Neutrophil (primary cell): ENCODE measurements around the gene CYTH3.

Experiments
- H3K27ac ChIP-seq: fragments of 200-600 bp; sonication (generic); 2 replicates; pipeline ENCODE4 v1.5.1; 2016; ENCODE audit warnings: mild to moderate bottlenecking, moderate library complexity
- H3K27me3 ChIP-seq: fragments of 200-600 bp; sonication (generic); 2 replicates; pipeline ENCODE4 v1.6.0; 2016; ENCODE audit warnings: mild to moderate bottlenecking
- H3K36me3 ChIP-seq: fragments of 200-600 bp; sonication (generic); 2 replicates; pipeline ENCODE4 v1.5.1; 2017
- H3K4me1 ChIP-seq, 2 experiments: fragments of 200-600 bp in 1 of 2; sonication (generic) in 1 of 2; 1 replicate in 1 of 2; 2 replicates in 1 of 2; pipeline versions ENCODE4 v1.5.1 to v1.6.1; 2013 to 2016; ENCODE audit warnings: low read depth in 1 of 2, low read length in 1 of 2, mild to moderate bottlenecking in 1 of 2, moderate library complexity in 1 of 2; ENCODE audit not compliant: control insufficient read depth in 1 of 2, insufficient read depth in 1 of 2
- H3K4me3 ChIP-seq, 2 experiments: fragments of 200-600 bp in 1 of 2; sonication (generic) in 1 of 2; 1 replicate in 1 of 2; 2 replicates in 1 of 2; pipeline ENCODE4 v1.5.1; 2013 to 2016; ENCODE audit warnings: low read depth in 1 of 2, low read length in 1 of 2, mild to moderate bottlenecking in 1 of 2, moderate library complexity in 1 of 2
- H3K9me3 ChIP-seq: fragments of 200-600 bp; sonication (generic); 2 replicates; pipeline ENCODE4 v1.5.1; 2016
- CTCF ChIP-seq: fragments of 200-600 bp; sonication (generic); IDR thresholded peaks from 2 replicates; pipeline ENCODE4 v1.5.1; 2016; ENCODE audit warnings: antibody characterized with exemption

Gene CYTH3

DNA sequence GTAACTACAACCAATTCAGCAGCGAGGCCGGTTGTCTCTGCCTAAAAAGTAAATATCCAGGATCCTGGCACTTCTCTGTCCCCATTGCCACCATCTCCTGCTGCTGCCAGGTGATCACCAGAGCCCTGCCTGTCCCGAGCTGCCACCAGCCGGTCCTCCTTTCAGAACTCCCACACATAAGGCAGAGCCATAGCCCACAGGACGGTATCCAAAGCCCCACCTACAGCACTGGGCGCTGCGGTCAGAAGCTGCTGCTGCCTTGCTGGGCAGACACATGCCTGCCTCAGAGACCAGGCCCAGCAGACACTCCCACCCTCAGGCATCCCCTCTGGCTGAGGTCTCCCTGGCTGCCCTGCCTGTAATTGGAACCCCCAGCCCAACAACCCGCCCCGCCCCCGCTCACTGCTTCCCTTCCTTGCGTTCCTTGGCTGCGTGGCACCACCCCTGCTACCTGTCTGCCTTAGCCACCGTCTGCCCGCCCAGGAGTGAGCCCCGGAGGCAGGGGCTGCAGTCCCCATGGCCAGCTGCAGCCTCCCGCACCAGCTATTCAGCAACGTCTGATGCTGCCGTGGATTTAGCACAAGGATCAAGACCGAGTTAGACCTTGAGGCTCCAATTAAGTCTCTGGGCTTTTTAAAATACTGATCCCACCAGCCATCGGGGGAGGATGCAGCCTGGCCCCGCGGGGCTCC is 100.7 kb downstream of the CYTH3 start:
- Histone ChIP-seq H3K36me3 (no peaks in the 10 kb centered on the region), H3K27me3 (no peaks in the 10 kb centered on the region), H3K4me3 (no peak overlapping the region), H3K27ac (no peak overlapping the region), H3K9me3 (no peaks in the 10 kb centered on the region), H3K4me1 (peaks cover 13% of the 10 kb centered on the region in 2 experiments)
- no peak for TF ChIP-seq CTCF

GRCh38 chr7:6170571-6171531 is 101.6 kb downstream of the CYTH3 start:
- no peak for TF ChIP-seq CTCF
- Histone ChIP-seq H3K27me3 (no peaks in the 10 kb centered on the region), H3K4me3 (no peak overlapping the region), H3K27ac (no peak overlapping the region), H3K36me3 (no peaks in the 10 kb centered on the region), H3K4me1 (peaks cover 8 to 11% of the 10 kb centered on the region in 2 experiments), H3K9me3 (no peaks in the 10 kb centered on the region)

DNA sequence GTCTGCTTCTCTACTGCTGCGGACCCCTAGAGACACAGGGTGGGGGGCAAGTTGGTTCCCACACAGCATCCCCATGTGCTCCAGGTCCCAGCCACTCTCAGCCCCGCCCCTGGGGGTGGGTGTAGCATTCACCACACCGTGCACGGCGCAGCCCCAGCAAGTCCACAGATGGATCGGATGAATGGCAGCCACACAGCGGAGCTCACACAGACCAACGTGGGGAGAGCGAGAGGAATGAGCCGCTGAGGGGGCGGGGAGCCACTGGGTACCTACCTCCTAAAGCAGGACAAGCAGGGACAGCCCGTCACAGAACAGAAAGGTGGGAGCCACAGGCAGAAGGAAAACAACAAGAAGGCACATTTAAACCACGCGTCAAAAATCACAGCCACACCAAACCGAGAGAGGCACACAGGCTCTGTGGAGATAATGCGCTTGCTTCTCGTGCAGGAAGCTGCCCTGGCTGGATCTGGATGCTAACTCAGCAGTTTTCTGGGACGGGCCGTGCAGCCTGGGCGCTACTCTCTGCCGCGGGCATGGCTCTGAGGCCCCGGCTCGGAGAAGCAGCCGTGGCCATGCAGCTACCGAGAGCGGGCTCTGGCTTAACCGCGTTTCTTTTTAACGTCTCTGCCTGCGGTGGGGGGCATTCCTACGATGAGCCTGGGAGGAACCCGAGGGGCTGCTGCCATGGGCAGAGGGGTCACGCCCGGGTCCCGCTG is 102.5 kb downstream of the CYTH3 start:
- H3K27ac ChIP-seq: no peak overlapping the region
- peaks cover 0 to 3% of the 10 kb centered on the region in 2 experiments for H3K4me1 ChIP-seq
- TF ChIP-seq CTCF: no peak
- no peak overlapping the region for H3K4me3 ChIP-seq
- no peaks in the 10 kb centered on the region for H3K27me3 ChIP-seq
- no peaks in the 10 kb centered on the region for H3K9me3 ChIP-seq
- no peaks in the 10 kb centered on the region for H3K36me3 ChIP-seq

- H3K27me3 ChIP-seq: no peaks in the 10 kb centered on the region
- no peak overlapping the region for H3K27ac ChIP-seq
- H3K36me3 ChIP-seq: peaks cover 9% of the 10 kb centered on the region
- H3K4me1 ChIP-seq: peaks cover 0 to 3% of the 10 kb centered on the region in 2 experiments
- no peak overlapping the region for H3K4me3 ChIP-seq
- TF ChIP-seq CTCF: no peak
- H3K9me3 ChIP-seq: no peaks in the 10 kb centered on the region
These were observed 104.0 kb downstream of the CYTH3 start for GRCh38 chr7:6168477-6168868.

DNA sequence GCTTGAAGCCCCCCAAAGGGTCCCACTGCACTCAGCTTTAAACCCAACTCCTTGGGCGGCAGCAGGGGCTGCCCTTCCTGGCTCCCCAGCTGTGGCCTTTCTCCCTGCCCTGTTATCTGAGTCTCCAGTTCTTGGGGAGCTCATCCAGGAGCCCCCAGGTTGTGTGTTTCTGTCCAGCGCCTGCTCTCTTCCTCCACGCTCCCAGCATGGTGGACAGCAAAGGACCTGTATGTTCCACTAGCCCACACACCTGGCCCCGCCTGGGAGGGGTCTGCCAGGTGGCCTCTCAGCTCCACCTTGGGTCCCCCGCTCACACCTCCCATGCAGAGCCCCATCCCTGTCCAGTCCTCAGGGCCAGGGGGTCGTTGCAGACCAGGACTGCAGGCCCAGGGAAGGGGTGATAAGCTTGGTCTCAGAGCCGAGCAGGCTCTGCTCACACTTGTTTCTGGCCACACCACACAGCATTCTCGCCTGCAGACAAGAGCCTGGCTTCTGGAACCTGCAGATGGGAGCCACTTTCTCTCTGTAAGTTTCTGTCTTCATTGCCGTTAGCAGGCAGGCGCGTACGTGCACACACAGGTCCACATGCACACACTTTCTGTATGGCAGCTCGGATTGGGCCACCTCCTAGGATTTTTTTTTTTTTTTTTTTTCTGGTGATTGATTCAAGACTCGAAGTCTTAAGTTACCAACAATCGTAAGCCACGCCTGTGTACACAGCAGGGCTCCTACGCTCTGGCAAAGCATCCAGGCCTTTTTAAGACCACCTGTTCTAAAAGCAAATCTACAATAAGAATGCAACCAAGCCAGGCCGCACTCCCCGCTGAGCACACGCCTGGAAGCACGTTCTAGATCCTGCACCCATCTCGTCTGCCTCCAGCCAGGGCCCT is 104.6 kb downstream of the CYTH3 start:
- Histone ChIP-seq H3K4me3 (no peak overlapping the region), H3K9me3 (no peaks in the 10 kb centered on the region), H3K27me3 (no peaks in the 10 kb centered on the region), H3K36me3 (peaks cover 15% of the 10 kb centered on the region), H3K27ac (no peak overlapping the region), H3K4me1 (no peaks in the 10 kb centered on the region)
- no peak for TF ChIP-seq CTCF
